HEK293T (cell line): ENCODE measurements around the gene ARID2.

Experiments
- CTCF ChIA-PET: fragments of 350-600 bp; formaldehyde crosslinking; extraction: SDS; loops from one replicate; lab custom pipeline; 2021; ENCODE audit warnings: antibody characterized with exemption, inconsistent platforms; lab: Yijun Ruan, JAX
- POLR2A ChIA-PET: fragments of 350-600 bp; formaldehyde crosslinking; extraction: SDS; loops from one replicate; lab custom pipeline; 2020; ENCODE audit warnings: antibody characterized with exemption, inconsistent platforms; lab: Yijun Ruan, JAX
- DNase-seq: peaks from one replicate; pipeline ENCODE4 v3.0.0; 2012; ENCODE audit warnings: mixed read lengths; ENCODE audit errors: extremely low spot score
- ARNT ChIP-seq: fragments of 450-650 bp; IDR thresholded peaks from 2 replicates; pipeline ENCODE4 v1.6.1; 2017; ENCODE audit warnings: mild to moderate bottlenecking
- BHLHE40 ChIP-seq: fragments of 450-650 bp; IDR thresholded peaks from 2 replicates; pipeline ENCODE4 v1.6.1; 2016; ENCODE audit warnings: mild to moderate bottlenecking, moderate library complexity, borderline replicate concordance
- CTBP1 ChIP-seq: fragments of 450-650 bp; IDR thresholded peaks from 2 replicates; pipeline ENCODE4 v1.6.1; 2016; ENCODE audit warnings: borderline replicate concordance
- ELF4 ChIP-seq: fragments of 450-650 bp; IDR thresholded peaks from 2 replicates; pipeline ENCODE4 v1.6.1; 2017; ENCODE audit warnings: antibody characterized with exemption
- FOXA1 ChIP-seq: fragments of 450-650 bp; IDR thresholded peaks from 2 replicates; pipeline ENCODE4 v1.6.1; 2016; ENCODE audit warnings: mild to moderate bottlenecking
- FOXK2 ChIP-seq: fragments of 450-650 bp; IDR thresholded peaks from 2 replicates; pipeline ENCODE4 v1.6.1; 2016; ENCODE audit warnings: mild to moderate bottlenecking
- FOXM1 ChIP-seq: fragments of 450-650 bp; IDR thresholded peaks from 2 replicates; pipeline ENCODE4 v1.6.1; 2017; ENCODE audit warnings: mild to moderate bottlenecking, borderline replicate concordance
- HDGF ChIP-seq: fragments of 450-650 bp; IDR thresholded peaks from 2 replicates; pipeline ENCODE4 v1.6.1; 2017; ENCODE audit warnings: antibody characterized with exemption, borderline replicate concordance
- L3MBTL2 ChIP-seq: fragments of 450-650 bp; conservative IDR thresholded peaks from 2 replicates; pipeline ENCODE4 v1.6.1; 2016; ENCODE audit warnings: mild to moderate bottlenecking
- LEF1 ChIP-seq: fragments of 450-650 bp; IDR thresholded peaks from 2 replicates; pipeline ENCODE4 v1.6.1; 2017; ENCODE audit warnings: mild to moderate bottlenecking, borderline replicate concordance
- NFRKB ChIP-seq: fragments of 450-650 bp; IDR thresholded peaks from 2 replicates; pipeline ENCODE4 v1.6.1; 2016; ENCODE audit warnings: mild to moderate bottlenecking, moderate library complexity
- SP1 ChIP-seq: fragments of 450-650 bp; IDR thresholded peaks from 2 replicates; pipeline ENCODE4 v1.6.1; 2017
- SUZ12 ChIP-seq: fragments of 450-650 bp; IDR thresholded peaks from 2 replicates; pipeline ENCODE4 v1.6.1; 2016; ENCODE audit warnings: mild to moderate bottlenecking
- TARDBP ChIP-seq: fragments of 450-650 bp; IDR thresholded peaks from 2 replicates; pipeline ENCODE4 v1.6.1; 2016
- ZNF384 ChIP-seq: fragments of 450-650 bp; IDR thresholded peaks from 2 replicates; pipeline ENCODE4 v1.6.1; 2016
- TF ChIP-seq, protein P1 (sequence below): fragments of 450-650 bp; IDR thresholded peaks from 2 replicates; pipeline ENCODE4 v1.6.1; 2016

ARID2 gene

DNA sequence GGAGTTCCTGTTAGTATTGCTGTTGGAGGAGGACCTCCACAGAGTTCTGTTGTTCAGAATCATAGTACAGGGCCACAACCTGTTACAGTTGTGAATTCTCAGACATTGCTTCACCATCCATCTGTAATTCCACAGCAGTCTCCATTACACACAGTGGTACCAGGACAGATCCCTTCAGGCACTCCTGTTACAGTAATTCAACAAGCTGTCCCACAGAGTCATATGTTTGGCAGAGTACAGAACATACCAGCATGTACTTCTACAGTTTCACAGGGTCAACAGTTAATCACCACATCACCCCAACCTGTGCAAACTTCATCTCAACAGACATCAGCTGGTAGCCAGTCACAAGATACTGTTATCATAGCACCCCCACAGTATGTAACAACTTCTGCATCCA lies 120.8 kb downstream of the ARID2 start:
- DNase-seq = no peak
- ChIA-PET POLR2A (no interaction called here), CTCF (no interaction called here)
- TF ChIP-seq ARNT (no peak), SP1 (no peak), HDGF (no peak), L3MBTL2 (no peak), FOXA1 (no peak), BHLHE40 (no peak), FOXK2 (no peak), FOXM1 (no peak), ELF4 (no peak), LEF1 (no peak), CTBP1 (no peak), ZNF384 (no peak), NFRKB (no peak), TARDBP (no peak), SUZ12 (no peak)
- TF ChIP-seq, protein P1, sequence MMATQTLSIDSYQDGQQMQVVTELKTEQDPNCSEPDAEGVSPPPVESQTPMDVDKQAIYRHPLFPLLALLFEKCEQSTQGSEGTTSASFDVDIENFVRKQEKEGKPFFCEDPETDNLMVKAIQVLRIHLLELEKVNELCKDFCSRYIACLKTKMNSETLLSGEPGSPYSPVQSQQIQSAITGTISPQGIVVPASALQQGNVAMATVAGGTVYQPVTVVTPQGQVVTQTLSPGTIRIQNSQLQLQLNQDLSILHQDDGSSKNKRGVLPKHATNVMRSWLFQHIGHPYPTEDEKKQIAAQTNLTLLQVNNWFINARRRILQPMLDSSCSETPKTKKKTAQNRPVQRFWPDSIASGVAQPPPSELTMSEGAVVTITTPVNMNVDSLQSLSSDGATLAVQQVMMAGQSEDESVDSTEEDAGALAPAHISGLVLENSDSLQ = no peak

DNA sequence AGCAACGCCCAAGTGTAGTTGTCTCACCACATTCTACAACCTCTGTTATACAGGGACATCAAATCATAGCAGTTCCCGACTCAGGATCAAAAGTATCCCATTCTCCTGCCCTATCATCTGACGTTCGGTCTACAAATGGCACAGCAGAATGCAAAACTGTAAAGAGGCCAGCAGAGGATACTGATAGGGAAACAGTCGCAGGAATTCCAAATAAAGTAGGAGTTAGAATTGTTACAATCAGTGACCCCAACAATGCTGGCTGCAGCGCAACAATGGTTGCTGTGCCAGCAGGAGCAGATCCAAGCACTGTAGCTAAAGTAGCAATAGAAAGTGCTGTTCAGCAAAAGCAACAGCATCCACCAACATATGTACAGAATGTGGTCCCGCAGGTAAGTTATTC lies 123.0 kb downstream of the ARID2 start:
- POLR2A ChIA-PET = no interaction called here
- no peak for TF ChIP-seq FOXM1
- CTCF ChIA-PET = no interaction called here

DNA sequence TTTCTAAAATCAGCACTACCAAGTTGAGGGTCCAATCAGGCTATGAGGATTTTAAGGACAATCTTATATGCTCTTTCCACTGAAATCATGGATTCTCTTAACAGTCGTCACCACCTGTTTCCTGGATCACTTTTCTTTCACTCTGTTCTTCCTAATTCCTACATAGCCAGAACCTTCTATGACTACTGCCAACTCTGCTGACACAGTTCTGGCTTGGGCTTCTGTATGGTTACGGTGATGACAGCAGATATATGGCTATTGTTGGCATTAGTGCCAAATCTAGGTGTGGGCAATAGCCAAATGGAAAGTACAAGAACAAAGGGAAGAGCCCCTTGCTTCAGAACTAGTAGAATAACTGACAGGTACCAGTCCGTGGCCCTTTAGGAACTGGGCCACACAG lies 124.0 kb downstream of the ARID2 start:
- POLR2A ChIA-PET = no interaction called here
- CTCF ChIA-PET = no interaction called here
- no peak for DNase-seq
- TF ChIP-seq ZNF384 (no peak), FOXA1 (no peak), TARDBP (no peak), L3MBTL2 (no peak), LEF1 (no peak), FOXM1 (no peak), BHLHE40 (no peak), SP1 (no peak), CTBP1 (no peak), HDGF (no peak)
- TF ChIP-seq, protein P1 = no peak

More for the DNA sequence above, 123.0 kb downstream of the ARID2 start:
- no peak for DNase-seq

DNA sequence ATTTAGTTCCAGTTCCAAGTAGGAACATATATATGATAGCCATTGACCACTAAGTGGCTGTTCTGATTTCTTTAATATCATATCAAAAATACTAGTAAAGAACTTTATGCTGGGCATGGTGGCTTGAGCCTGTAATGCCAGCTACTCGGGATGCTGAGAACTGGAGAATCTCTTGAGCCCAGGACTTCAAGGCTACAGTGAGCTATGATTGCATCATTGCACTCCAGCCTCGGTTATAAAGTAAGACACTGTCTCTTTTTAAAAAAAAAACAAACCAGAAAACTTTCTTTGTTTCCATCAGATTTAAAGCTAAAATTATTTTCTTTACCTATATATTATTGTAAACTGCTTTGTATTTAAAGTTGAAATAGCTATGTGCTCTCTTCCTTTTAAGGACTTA lies 133.8 kb downstream of the ARID2 start:
- ChIA-PET POLR2A (no interaction called here), CTCF (no interaction called here)
- no peak for TF ChIP-seq FOXK2
- TF ChIP-seq SUZ12 = no peak
- no peak for TF ChIP-seq L3MBTL2
- TF ChIP-seq NFRKB = no peak
- no peak for TF ChIP-seq FOXA1
- no peak for TF ChIP-seq ZNF384
- no peak for TF ChIP-seq FOXM1
- TF ChIP-seq BHLHE40 = no peak
- TF ChIP-seq CTBP1 = no peak
- no peak for TF ChIP-seq TARDBP
- no peak for TF ChIP-seq HDGF
- TF ChIP-seq, protein P1 = no peak
- no peak for TF ChIP-seq LEF1
- TF ChIP-seq ARNT = no peak
- TF ChIP-seq ELF4 = no peak
- no peak for TF ChIP-seq SP1
- no peak for DNase-seq

DNA sequence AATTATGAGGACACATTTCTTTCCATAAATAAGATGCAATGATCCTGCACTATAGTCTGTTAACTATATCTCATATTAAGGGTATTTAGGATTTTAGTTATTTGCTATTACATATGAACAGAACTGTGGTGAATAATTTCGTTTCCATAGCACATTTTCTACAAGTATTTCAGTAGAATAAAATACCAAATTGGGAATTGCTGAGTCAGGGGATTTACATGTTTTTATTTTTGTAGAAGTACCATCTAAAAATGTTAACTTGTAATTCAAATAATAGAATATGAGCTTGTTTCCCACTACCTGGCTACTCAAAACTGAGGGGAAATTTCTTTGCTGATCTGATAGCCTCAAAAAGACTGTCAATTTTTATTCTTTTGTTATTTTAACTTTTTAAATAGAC lies 136.8 kb downstream of the ARID2 start:
- POLR2A ChIA-PET = no interaction called here
- CTCF ChIA-PET = interaction anchor here (0.6 kb wide), 1 partner anchor 172 kb away, joined by 4 read pairs; no protein-coding TSS in a partner anchor
- no peak for TF ChIP-seq HDGF
- TF ChIP-seq FOXA1 = no peak
- TF ChIP-seq CTBP1 = no peak
- DNase-seq = no peak

DNA sequence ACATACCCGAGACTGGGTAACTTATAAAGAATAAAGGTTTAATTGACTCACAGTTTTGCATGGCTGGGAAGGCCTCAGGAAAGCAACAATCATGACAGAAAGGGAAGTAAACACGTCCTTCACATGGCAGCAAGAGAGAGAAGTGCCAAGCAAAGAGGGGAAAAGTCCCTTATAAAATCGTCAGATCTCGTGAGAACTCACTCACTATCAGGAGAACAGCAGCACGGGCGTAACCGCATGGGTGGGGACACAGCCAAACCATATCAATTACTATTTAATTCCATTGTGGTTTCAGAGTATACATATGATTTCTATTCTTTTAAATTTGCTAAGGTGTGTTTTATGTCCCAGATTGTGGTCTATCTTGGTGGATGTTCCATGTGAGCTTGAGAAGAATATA lies 142.9 kb downstream of the ARID2 start:
- TF ChIP-seq ARNT (no peak), NFRKB (no peak), TARDBP (no peak), ELF4 (no peak), LEF1 (no peak), CTBP1 (no peak), FOXA1 (no peak)
- CTCF ChIA-PET = no interaction called here
- no peak for DNase-seq
- POLR2A ChIA-PET = no interaction called here

DNA sequence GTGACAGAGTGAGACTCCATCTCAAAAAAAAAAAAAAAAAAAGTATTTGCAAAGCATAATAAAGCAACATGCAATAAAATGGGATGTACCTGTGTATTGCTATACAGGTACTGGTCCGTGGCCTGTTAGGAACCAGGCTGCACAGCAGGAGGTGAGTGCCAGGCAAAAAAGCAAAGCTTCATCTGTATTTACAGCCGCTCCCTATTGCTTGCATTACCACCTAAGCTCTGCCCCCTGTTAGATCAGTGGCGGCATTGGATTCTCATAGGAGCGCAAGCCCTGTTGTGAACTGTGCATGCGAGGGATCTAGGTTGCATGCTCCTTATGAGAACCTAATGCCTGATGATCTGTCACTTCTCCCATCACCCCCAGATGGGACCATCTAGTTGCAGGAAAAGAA lies 147.6 kb downstream of the ARID2 start:
- POLR2A ChIA-PET = no interaction called here
- DNase-seq = no peak
- TF ChIP-seq LEF1 (no peak), CTBP1 (no peak), FOXM1 (no peak), SUZ12 (no peak), NFRKB (no peak), SP1 (no peak), ZNF384 (no peak), BHLHE40 (no peak)
- TF ChIP-seq, protein P1 = no peak
- CTCF ChIA-PET = no interaction called here
